ENCODE data around the gene CARD14. TPM values are rescaled to one million over a fixed set of nuclear protein-coding genes. Genes with fewer than 3 reads are reported as not detected.

The CARD14 gene
- total and polyA plus RNA-seq, 9 donors = 0.10 to 2.3 (median 0.18) TPM; not detected in 3

DNA sequence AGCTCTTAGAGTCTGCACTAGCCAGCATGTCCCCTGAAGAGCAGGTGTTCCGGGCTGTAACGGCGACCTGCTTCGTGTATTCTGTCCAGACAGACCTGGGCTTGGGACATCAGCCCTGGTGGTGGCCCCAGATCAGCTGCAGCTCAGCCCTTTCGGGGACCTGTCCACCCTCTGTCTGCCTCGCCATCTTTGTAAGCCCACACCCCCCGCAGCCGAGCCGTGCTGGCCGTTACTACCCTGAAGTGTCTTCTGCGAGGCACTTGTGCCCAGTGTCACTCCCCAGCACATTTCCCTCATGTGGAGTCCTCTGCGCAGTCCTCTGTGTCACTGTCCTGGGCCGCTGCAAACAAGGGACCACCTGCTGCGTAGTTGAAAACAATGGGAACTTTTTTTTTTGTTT is 10.4 kb downstream of the CARD14 start:
- no peak overlapping the region for H3K4me3 ChIP-seq
- TF ChIP-seq POLR2A (IDR thresholded peaks at IDR 0.05) = no peak
- WGBS, 3 donors = 81 to 83% (median 82%) methylated on average over 13 to 14 of the region's 14 CpGs
- H3K4me1 ChIP-seq (ENCODE audit: insufficient read depth) = no peaks in the 10 kb centered on the region
- DNase-seq = no peak
- no peaks in the 10 kb centered on the region for H3K27me3 ChIP-seq
- intact Hi-C loops (cut with DNase I) = no loop called here
- H3K36me3 ChIP-seq = no peaks in the 10 kb centered on the region
- no peaks in the 10 kb centered on the region for H3K9me3 ChIP-seq
- no peak overlapping the region for H3K27ac ChIP-seq

DNA sequence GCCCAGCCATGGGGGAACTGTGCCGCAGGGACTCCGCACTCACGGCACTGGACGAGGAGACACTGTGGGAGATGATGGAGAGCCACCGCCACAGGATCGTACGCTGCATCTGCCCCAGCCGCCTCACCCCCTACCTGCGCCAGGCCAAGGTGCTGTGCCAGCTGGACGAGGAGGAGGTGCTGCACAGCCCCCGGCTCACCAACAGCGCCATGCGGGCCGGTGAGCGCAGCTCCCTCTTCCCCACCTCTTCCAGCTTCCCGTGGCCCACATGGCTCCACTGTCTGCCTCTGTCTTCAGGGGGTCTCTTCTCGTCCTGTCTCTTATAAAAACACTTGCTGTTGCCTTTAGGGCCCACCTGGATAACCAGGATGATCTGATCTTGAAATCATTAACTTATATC is 11.6 kb downstream of the CARD14 start:
- Histone ChIP-seq H3K9me3 (no peaks in the 10 kb centered on the region), H3K4me1 (ENCODE audit: insufficient read depth) (no peaks in the 10 kb centered on the region), H3K27me3 (no peaks in the 10 kb centered on the region), H3K4me3 (no peak overlapping the region), H3K27ac (no peak overlapping the region), H3K36me3 (no peaks in the 10 kb centered on the region)
- TF ChIP-seq, protein P1, sequence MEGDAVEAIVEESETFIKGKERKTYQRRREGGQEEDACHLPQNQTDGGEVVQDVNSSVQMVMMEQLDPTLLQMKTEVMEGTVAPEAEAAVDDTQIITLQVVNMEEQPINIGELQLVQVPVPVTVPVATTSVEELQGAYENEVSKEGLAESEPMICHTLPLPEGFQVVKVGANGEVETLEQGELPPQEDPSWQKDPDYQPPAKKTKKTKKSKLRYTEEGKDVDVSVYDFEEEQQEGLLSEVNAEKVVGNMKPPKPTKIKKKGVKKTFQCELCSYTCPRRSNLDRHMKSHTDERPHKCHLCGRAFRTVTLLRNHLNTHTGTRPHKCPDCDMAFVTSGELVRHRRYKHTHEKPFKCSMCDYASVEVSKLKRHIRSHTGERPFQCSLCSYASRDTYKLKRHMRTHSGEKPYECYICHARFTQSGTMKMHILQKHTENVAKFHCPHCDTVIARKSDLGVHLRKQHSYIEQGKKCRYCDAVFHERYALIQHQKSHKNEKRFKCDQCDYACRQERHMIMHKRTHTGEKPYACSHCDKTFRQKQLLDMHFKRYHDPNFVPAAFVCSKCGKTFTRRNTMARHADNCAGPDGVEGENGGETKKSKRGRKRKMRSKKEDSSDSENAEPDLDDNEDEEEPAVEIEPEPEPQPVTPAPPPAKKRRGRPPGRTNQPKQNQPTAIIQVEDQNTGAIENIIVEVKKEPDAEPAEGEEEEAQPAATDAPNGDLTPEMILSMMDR (IDR thresholded peaks at IDR 0.05) = no peak
- TF ChIP-seq EP300 (IDR thresholded peaks at IDR 0.05) (no peak), POLR2A (IDR thresholded peaks at IDR 0.05) (no peak)
- intact Hi-C loops (cut with DNase I) = no loop called here
- DNase-seq = no peak
- WGBS, 3 donors = 83 to 92% (median 86%) methylated on average over 13 to 17 of the region's 17 CpGs

DNA sequence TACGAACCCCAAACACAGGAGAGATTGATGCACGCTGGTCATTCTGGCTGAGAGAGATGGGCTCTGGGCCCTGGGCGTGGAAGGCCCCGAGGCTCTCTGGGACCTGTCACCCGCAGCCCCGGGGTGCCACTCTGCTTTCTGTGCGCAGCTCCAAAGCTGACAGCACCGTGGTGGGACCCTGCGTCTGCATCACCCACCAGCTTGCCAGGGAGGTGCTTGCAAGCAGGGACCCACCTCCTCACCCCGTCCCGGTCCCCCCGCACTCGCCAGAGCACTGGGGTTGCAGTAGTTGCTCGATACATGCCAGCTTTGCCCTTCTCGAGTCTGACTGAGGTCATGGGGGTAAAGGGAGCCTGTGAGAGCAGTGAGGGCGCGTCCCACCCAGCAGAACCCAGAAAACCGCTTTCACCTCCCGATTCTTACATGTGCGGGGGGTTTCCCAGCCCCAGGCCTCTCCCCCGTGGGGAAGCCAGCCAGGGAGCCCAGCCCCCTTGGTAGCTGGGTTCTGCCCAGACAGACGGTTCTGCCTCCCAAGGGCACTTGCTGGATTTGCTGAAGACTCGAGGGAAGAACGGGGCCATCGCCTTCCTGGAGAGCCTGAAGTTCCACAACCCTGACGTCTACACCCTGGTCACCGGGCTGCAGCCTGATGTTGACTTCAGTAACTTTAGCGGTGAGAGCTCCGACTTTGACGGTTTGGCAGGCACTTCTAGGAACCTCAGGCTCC is 12.5 kb downstream of the CARD14 start:
- intact Hi-C loops (cut with DNase I) = no loop called here
- TF ChIP-seq, protein P1 (IDR thresholded peaks at IDR 0.05) = no peak
- TF ChIP-seq EP300 (IDR thresholded peaks at IDR 0.05) (no peak), POLR2A (IDR thresholded peaks at IDR 0.05) (no peak)
- 84 to 85% (median 84%) methylated on average over 30 of the region's 30 CpGs for WGBS, 3 donors

DNA sequence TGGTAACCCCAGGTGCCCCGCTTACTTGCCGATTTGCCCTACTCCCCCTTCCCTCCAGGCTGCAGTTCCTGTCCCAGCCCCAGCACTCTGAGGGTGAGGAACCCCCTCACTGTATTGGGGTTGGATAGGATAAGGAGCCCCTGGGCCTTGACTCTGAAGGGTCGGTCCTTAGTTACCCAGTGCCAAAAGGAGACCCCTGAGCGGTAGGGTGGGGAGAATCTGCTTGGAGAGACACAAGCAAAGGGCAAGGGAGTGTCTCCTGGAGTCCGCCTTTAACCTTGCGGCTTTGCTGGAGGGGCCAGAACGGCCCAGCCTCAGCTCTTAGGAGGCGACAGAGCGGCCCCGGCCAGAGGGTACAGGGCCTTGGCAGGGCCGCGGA is 13.0 kb downstream of the CARD14 start:
- no peak for DNase-seq
- H3K4me3 ChIP-seq = no peak overlapping the region
- intact Hi-C loops (cut with DNase I) = no loop called here
- H3K9me3 ChIP-seq = no peaks in the 10 kb centered on the region
- WGBS, 3 donors = 90 to 92% (median 91%) methylated on average over 12 of the region's 12 CpGs
- no peaks in the 10 kb centered on the region for H3K4me1 ChIP-seq (ENCODE audit: insufficient read depth)
- TF ChIP-seq, protein P1 (IDR thresholded peaks at IDR 0.05) = no peak
- no peak for TF ChIP-seq POLR2A (IDR thresholded peaks at IDR 0.05)
- TF ChIP-seq EP300 (IDR thresholded peaks at IDR 0.05) = no peak
- H3K27me3 ChIP-seq = no peaks in the 10 kb centered on the region
- H3K27ac ChIP-seq = no peak overlapping the region
- no peaks in the 10 kb centered on the region for H3K36me3 ChIP-seq

More for the DNA sequence above, 12.5 kb downstream of the CARD14 start:
- H3K27me3 ChIP-seq = no peaks in the 10 kb centered on the region
- no peaks in the 10 kb centered on the region for H3K4me1 ChIP-seq (ENCODE audit: insufficient read depth)
- no peaks in the 10 kb centered on the region for H3K36me3 ChIP-seq
- H3K27ac ChIP-seq = no peak overlapping the region
- H3K4me3 ChIP-seq = no peak overlapping the region
- DNase-seq = no peak
- no peaks in the 10 kb centered on the region for H3K9me3 ChIP-seq
